ENCODE results near the gene TRAPPC2. TPM values are rescaled to one million over a fixed set of nuclear protein-coding genes. Genes with fewer than 3 reads are reported as not detected.

TRAPPC2 gene
- polyA plus RNA-seq, 1 experiment = 11.1 TPM

DNA sequence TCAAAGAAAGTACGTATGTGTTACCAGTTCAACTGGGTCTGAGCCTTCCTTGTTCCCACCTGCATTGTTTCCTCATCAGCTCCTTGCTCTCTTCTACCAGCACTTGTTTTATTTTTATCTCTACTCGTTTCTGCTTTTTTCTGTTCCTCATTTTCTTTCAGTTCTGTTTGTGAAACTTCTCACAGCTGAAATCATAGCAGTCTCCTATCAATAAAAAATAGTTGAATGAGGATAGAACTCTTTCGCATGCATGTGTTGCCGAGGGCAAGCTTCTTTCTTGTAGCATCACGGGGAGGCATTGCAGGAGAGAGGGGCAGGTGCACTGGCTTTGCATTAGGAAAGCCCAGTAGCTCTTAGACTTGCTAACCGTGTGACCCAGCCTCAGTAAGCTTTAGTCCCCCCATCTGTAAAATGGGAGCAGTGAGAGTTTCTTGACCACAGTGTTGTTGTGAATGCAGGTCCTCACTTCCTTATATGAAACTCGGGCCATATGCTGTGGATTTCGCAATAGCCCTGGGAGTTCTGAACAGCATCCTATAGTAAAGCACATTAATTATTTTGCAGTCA, 24.8 kb upstream of the TRAPPC2 start:
- H3K9me3 ChIP-seq (ENCODE audit: control insufficient read depth, insufficient read depth, low read length) = no peaks in the 10 kb centered on the region
- ChIA-PET CTCF (no interaction called here), POLR2A (no interaction called here)
- TF ChIP-seq, protein P1, sequence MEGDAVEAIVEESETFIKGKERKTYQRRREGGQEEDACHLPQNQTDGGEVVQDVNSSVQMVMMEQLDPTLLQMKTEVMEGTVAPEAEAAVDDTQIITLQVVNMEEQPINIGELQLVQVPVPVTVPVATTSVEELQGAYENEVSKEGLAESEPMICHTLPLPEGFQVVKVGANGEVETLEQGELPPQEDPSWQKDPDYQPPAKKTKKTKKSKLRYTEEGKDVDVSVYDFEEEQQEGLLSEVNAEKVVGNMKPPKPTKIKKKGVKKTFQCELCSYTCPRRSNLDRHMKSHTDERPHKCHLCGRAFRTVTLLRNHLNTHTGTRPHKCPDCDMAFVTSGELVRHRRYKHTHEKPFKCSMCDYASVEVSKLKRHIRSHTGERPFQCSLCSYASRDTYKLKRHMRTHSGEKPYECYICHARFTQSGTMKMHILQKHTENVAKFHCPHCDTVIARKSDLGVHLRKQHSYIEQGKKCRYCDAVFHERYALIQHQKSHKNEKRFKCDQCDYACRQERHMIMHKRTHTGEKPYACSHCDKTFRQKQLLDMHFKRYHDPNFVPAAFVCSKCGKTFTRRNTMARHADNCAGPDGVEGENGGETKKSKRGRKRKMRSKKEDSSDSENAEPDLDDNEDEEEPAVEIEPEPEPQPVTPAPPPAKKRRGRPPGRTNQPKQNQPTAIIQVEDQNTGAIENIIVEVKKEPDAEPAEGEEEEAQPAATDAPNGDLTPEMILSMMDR (IDR thresholded peaks at IDR 0.05; ENCODE audit: low read depth, low read length) = no peak
- no peak overlapping the region for H3K4me3 ChIP-seq (ENCODE audit: low read depth, low read length)
- no peak overlapping the region for H3K27ac ChIP-seq (ENCODE audit: low read depth, low read length)
- H3K27me3 ChIP-seq (ENCODE audit: control insufficient read depth, insufficient read depth, low read length) = no peaks in the 10 kb centered on the region
- no peak for DNase-seq (ENCODE audit: low read depth, low spot score)

DNA sequence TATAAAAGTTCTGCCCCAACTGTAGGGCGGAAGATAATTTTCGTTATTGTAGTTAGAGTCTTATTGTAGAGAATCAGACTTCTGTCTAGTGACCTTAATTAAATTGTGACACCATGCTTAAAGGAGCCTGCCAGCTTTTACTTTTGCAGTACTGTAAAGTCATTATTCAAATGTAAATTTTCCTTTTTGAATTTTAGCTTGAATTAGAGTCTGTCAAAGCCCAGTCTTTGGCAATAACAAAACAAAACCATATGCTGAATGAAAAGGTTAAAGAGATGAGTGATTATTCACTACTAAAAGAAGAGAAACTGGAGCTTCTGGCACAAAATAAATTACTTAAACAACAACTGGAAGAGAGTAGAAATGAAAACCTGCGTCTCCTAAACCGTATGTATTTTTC, 22.0 kb upstream of the TRAPPC2 start:
- H3K27me3 ChIP-seq (ENCODE audit: control insufficient read depth, insufficient read depth, low read length) = no peaks in the 10 kb centered on the region
- no peaks in the 10 kb centered on the region for H3K9me3 ChIP-seq (ENCODE audit: control insufficient read depth, insufficient read depth, low read length)
- no peak overlapping the region for H3K4me3 ChIP-seq (ENCODE audit: low read depth, low read length)
- TF ChIP-seq, protein P1 (IDR thresholded peaks at IDR 0.05; ENCODE audit: low read depth, low read length) = no peak
- no peak overlapping the region for H3K27ac ChIP-seq (ENCODE audit: low read depth, low read length)
- POLR2A ChIA-PET = no interaction called here
- no peak for DNase-seq (ENCODE audit: low read depth, low spot score)
- CTCF ChIA-PET = interaction anchor here (0.7 to 1.1 kb wide), 2 partner anchors 249 to 1592 kb away, joined by 4 read pairs; no protein-coding TSS in a partner anchor

DNA sequence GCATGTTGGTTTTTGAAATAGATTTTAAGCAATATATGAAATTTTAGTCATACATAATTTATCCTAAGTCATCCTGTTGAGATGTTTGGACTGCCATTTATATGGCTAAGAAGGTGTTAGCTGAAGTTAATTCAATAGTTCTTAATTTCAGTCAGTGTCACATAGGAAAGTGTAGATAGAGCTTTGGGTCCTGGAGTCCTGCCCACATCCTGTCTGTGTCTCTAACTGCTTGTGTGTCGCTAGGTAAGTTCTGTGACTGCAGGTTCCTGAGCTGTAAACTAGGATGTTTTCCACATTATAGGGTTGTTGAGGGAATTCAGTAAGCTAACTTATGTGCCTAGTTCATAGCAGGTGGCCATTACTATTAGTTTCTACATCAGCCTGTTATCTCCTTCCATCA, 20.8 kb upstream of the TRAPPC2 start:
- ChIA-PET CTCF (no interaction called here), POLR2A (no interaction called here)
- DNase-seq (ENCODE audit: low read depth, low spot score) = no peak
- TF ChIP-seq, protein P1 (IDR thresholded peaks at IDR 0.05; ENCODE audit: low read depth, low read length) = no peak
- Histone ChIP-seq H3K27ac (ENCODE audit: low read depth, low read length) (no peak overlapping the region), H3K4me3 (ENCODE audit: low read depth, low read length) (no peak overlapping the region), H3K27me3 (ENCODE audit: control insufficient read depth, insufficient read depth, low read length) (no peaks in the 10 kb centered on the region), H3K9me3 (ENCODE audit: control insufficient read depth, insufficient read depth, low read length) (no peaks in the 10 kb centered on the region)

DNA sequence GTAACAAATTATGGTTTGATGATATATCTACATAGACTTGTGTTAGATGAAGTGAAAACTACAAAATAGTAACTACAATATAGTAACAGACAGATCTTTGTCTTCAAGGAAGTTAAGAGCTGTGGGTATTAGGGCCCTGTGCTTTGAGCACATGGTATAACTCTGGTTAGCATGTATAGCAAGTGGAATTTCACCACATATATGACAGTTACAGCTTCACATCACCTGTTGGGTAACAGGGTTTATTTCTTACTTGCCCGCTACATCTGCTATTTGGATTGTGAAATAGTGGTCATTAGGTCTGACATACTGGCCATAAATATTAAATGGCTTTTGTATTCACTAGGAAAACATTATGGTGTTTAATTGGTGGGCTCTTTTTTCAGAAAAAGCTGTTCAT, 20.3 kb upstream of the TRAPPC2 start:
- Histone ChIP-seq H3K27me3 (ENCODE audit: control insufficient read depth, insufficient read depth, low read length) (no peaks in the 10 kb centered on the region), H3K27ac (ENCODE audit: low read depth, low read length) (no peak overlapping the region), H3K9me3 (ENCODE audit: control insufficient read depth, insufficient read depth, low read length) (no peaks in the 10 kb centered on the region), H3K4me3 (ENCODE audit: low read depth, low read length) (no peak overlapping the region)
- POLR2A ChIA-PET = no interaction called here
- no peak for DNase-seq (ENCODE audit: low read depth, low spot score)
- TF ChIP-seq, protein P1 (IDR thresholded peaks at IDR 0.05; ENCODE audit: low read depth, low read length) = no peak
- CTCF ChIA-PET = no interaction called here

DNA sequence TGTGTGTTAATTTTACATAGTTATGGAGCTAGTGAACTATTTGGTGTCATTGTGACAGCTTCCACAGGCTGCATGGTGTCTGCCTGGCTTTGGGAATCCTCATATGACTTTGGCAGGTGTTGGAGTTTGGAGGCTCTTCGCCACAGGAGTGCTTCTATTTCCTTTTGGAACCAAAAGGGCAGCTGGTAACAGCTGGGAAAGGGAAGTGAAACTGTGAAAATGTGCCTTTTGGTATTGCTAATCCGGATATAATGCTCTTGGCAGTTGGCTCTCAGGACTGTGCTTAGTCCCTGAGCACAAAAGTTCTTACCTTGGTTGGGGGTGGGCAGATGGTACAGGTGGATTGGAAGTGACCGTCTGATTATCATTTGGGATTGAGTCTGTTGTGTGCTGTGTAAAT, 18.2 kb upstream of the TRAPPC2 start:
- CTCF ChIA-PET = interaction anchor here (1.2 to 3.7 kb wide), 3 partner anchors 10 to 246 kb away, joined by 3 to 19 read pairs (median 4); no protein-coding TSS in a partner anchor
- TF ChIP-seq, protein P1 (IDR thresholded peaks at IDR 0.05; ENCODE audit: low read depth, low read length) = no peak
- Histone ChIP-seq H3K4me3 (ENCODE audit: low read depth, low read length) (no peak overlapping the region), H3K9me3 (ENCODE audit: control insufficient read depth, insufficient read depth, low read length) (no peaks in the 10 kb centered on the region), H3K27ac (ENCODE audit: low read depth, low read length) (no peak overlapping the region), H3K27me3 (ENCODE audit: control insufficient read depth, insufficient read depth, low read length) (no peaks in the 10 kb centered on the region)
- POLR2A ChIA-PET = no interaction called here
- no peak for DNase-seq (ENCODE audit: low read depth, low spot score)

Data from AG04450 (cell line).